ENCODE measurements around the gene MGAT4B.

DNA sequence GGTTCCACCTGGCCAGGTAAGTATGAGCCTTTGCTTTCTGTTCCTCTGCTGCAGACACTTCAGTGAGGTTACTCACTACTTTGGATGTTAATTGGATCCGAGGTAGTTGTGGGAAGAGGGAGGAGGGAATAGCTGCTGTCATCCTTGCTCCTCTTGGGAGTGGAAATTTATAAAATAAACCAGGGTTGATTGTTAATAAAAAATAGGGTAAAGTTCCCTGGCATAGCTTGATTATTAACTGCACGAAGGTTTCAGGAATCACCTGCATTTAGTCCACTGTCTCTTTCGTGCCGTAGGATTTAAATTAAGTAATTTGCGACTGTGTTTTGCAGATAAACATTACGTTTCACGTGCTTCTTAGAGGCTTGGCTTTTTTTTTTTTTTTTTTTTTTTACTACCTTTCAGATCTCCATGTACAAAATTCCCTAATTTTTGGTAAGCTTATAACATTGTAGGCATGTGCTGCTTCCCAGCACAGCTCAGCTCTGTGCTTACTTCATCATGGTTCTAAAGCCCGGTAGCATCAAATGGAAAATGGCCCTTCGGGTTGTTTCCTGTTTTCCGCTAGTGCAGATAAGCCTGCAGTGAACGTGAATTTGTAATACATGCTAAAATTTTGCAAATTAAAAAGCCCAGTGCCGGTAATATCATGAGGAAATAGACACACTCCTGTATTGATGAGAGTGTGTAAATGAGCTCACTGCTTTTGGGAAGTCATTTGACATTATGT lies 39.8 kb downstream of the MGAT4B start:
- TF ChIP-seq, protein P1, sequence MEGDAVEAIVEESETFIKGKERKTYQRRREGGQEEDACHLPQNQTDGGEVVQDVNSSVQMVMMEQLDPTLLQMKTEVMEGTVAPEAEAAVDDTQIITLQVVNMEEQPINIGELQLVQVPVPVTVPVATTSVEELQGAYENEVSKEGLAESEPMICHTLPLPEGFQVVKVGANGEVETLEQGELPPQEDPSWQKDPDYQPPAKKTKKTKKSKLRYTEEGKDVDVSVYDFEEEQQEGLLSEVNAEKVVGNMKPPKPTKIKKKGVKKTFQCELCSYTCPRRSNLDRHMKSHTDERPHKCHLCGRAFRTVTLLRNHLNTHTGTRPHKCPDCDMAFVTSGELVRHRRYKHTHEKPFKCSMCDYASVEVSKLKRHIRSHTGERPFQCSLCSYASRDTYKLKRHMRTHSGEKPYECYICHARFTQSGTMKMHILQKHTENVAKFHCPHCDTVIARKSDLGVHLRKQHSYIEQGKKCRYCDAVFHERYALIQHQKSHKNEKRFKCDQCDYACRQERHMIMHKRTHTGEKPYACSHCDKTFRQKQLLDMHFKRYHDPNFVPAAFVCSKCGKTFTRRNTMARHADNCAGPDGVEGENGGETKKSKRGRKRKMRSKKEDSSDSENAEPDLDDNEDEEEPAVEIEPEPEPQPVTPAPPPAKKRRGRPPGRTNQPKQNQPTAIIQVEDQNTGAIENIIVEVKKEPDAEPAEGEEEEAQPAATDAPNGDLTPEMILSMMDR (conservative IDR thresholded peaks at IDR 0.05 in 1 of 2, IDR thresholded peaks at IDR 0.05 in 1 of 2; ENCODE audit: extremely low read depth in 1 of 2, insufficient read depth in 1 of 2, low read depth in 1 of 2, low read length in 2 of 2) = no peak
- no peak for TF ChIP-seq EZH2 (IDR thresholded peaks at IDR 0.05; ENCODE audit: borderline replicate concordance, low read length)

All from mammary epithelial cell (primary cell).